ENCODE measurements around the gene LRFN4. TPM values are rescaled to one million over a fixed set of nuclear protein-coding genes. Genes with fewer than 3 reads are reported as not detected.

The LRFN4 gene
- total RNA-seq, 3 donors from 2014 or later, result 20.3 to 29.1 (median 27.8) TPM

GRCh38 chr11:66879999-66880398, 23.1 kb downstream of the LRFN4 start:
- ATAC-seq, result no peak
- no peak overlapping the region for H3K4me3 ChIP-seq
- intact Hi-C loops (cut with DNase I, micrococcal nuclease), result no loop called here
- DNase-seq, result no peak
- H3K36me3 ChIP-seq (ENCODE audit: low read depth), result no peaks in the 10 kb centered on the region
- no peaks in the 10 kb centered on the region for H3K9me3 ChIP-seq
- no peak for TF ChIP-seq CTCF (IDR thresholded peaks at IDR 0.05)
- H3K4me1 ChIP-seq (ENCODE audit: low read depth), result peaks cover 4% of the 10 kb centered on the region

GRCh38 chr11:66880496-66881450, 23.9 kb downstream of the LRFN4 start:
- peaks cover 4% of the 10 kb centered on the region for H3K4me1 ChIP-seq (ENCODE audit: low read depth)
- DNase-seq (no peak), ATAC-seq (no peak)
- intact Hi-C loops (cut with DNase I, micrococcal nuclease), result no loop called here
- no peak for TF ChIP-seq CTCF (IDR thresholded peaks at IDR 0.05)
- H3K9me3 ChIP-seq, result no peaks in the 10 kb centered on the region
- no peaks in the 10 kb centered on the region for H3K36me3 ChIP-seq (ENCODE audit: low read depth)
- no peak overlapping the region for H3K4me3 ChIP-seq

- no peaks in the 10 kb centered on the region for H3K9me3 ChIP-seq
- DNase-seq, result peak in 1 of 3 donors; percentile 34
- H3K4me3 ChIP-seq, result no peak overlapping the region
- H3K4me1 ChIP-seq (ENCODE audit: low read depth), result peaks cover 4% of the 10 kb centered on the region
- ATAC-seq, result no peak
- intact Hi-C loops (cut with DNase I, micrococcal nuclease), result no loop called here
- no peak for TF ChIP-seq CTCF (IDR thresholded peaks at IDR 0.05)
- H3K36me3 ChIP-seq (ENCODE audit: low read depth), result no peaks in the 10 kb centered on the region
These were observed 24.6 kb downstream of the LRFN4 start for GRCh38 chr11:66881451-66881835.

- Histone ChIP-seq H3K9me3 (no peaks in the 10 kb centered on the region), H3K4me3 (no peak overlapping the region), H3K36me3 (ENCODE audit: low read depth) (no peaks in the 10 kb centered on the region), H3K4me1 (ENCODE audit: low read depth) (peaks cover 4% of the 10 kb centered on the region)
- ATAC-seq (no peak), DNase-seq (peak in 1 of 3 donors; percentile 31)
- no peak for TF ChIP-seq CTCF (IDR thresholded peaks at IDR 0.05)
- intact Hi-C loops (cut with DNase I, micrococcal nuclease), result no loop called here
These were observed 25.1 kb downstream of the LRFN4 start for GRCh38 chr11:66881927-66882452.

GRCh38 chr11:66882561-66883015, 25.7 kb downstream of the LRFN4 start:
- ATAC-seq (peak; percentile 40), DNase-seq (peak in 1 of 3 donors; percentile 44)
- peaks cover 4% of the 10 kb centered on the region for H3K4me1 ChIP-seq (ENCODE audit: low read depth)
- H3K4me3 ChIP-seq, result no peak overlapping the region
- H3K36me3 ChIP-seq (ENCODE audit: low read depth), result no peaks in the 10 kb centered on the region
- H3K9me3 ChIP-seq, result no peaks in the 10 kb centered on the region
- intact Hi-C loops (cut with DNase I, micrococcal nuclease), result no loop called here
- no peak for TF ChIP-seq CTCF (IDR thresholded peaks at IDR 0.05)
